Fibroblast of peridontal ligament (primary cell): Measurements from ENCODE around the gene SCN8A.

Experiments
- DNase-seq: peaks from one replicate; pipeline ENCODE4 v3.0.0-alpha.2; 2010; ENCODE audit errors: extremely low read depth

SCN8A gene

DNA sequence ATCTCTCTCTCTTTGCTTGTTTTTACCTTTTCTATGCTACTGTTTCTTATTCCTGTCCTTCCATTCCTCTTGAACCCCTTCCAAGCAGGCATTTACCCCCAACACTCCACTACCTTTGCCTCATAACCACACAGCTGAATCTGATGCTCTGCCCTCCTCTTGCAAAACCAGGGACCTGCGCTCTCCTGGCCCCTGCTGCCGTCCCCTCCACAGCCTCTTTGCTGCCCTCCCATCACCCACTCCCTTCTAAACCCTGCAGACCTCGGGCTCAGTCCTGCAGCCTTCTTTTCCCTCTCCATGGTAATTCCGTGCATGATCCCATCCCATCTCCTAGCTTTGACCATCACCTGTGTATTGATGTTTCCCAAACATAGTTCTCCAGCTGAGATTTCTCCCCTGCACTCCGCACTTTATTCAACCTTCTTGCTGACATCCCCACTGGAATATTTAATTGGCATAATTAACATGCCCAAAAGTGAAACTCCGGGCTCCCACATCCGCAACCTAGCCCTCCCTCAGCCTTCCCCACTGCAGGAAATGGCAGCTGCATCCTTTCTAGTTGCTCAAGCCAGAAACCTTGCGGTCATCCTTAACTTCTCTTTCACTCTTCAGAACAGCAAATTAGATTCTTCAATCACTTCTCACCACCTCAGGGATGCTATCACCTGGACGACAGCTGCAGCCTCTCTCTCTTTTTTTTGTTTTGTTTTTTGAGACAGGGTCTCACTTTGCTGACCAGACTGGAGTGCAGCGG is 241.5 kb downstream of the SCN8A start:
- DNase-seq: no peak

DNA sequence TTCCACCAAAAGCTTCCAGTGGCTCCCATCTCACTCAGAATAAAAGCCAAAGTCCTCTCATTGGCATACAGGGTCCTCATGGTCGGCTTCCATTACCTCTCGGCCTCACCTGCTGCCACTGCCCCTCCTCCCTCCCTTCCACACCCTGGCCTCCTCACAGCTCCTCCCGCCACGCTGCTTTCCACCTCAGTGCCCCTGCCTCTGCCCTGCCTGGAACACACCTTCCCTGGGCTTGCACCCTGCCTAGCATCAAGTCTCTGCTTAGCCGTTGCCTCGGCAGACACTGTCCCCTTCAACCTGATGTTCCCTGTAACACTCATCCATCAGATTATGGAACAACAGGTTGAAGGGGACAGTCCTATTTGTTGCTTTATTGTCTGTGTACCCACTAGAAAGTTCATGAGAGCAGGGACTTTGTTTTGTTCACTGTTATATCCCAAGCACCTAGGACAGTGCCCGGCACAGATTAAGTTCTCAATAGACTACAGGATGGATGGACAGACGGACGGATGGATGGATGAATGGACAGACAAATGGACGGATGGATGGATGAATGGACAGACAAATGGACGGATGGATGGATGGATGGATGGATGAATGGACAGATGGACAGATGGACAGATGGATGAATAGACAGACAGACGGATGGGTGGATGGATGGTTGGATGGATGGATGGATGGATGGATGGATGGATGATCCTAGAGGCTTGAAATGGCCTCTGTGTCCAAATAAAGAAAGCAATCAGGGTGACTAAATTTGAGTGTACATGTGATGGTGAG is 242.6 kb downstream of the SCN8A start:
- no peak for DNase-seq

GRCh38 chr12:51834411-51834810 is 243.4 kb downstream of the SCN8A start:
- no peak for DNase-seq

- no peak for DNase-seq
These were observed 245.2 kb downstream of the SCN8A start for GRCh38 chr12:51836041-51836826.

GRCh38 chr12:51836827-51837173 is 245.8 kb downstream of the SCN8A start:
- DNase-seq: no peak

DNA sequence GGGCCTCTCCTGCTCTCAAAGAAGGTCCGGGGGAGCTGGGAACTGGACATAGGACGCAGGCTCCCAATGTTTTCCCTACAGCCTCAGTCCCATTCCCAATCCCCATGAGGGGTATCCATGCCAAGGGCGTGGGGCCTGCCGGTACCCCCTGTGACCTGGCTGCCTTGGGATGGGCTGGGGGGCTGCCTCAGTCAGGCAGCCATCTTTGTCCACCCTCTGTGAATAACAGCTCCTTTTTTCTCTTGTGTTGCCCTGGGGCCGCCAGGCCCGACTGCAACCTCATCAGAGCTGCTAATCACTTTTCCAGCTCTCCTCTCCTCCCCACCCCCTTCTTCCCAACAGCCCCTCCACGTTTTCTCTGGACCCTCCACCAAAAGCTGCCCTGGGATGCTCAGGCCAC is 246.3 kb downstream of the SCN8A start:
- DNase-seq: no peak

GRCh38 chr12:51838036-51838435 is 247.0 kb downstream of the SCN8A start:
- DNase-seq: no peak

DNA sequence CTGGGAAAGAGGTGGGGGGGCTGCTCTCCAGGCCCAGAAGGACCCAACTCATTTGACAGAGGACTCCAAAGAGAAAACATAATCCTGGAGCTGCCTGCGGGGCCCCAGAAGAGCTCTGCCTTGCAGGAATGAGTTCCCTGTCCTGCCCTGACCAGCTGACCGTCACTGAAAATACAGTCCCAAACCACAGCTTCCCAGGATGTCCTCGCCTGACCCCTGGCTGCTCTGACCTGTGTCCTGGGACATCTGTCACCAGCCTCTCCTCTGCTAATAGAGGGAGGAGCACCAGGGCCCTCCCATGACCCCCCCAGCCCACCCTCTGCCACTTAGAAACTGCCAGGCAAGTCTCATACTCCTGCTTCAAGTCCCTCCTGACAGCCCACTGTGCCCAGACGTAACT is 247.7 kb downstream of the SCN8A start:
- DNase-seq: no peak

GRCh38 chr12:51839310-51839947 is 248.4 kb downstream of the SCN8A start:
- DNase-seq: no peak

GRCh38 chr12:51840966-51841365 is 249.9 kb downstream of the SCN8A start:
- no peak for DNase-seq

DNA sequence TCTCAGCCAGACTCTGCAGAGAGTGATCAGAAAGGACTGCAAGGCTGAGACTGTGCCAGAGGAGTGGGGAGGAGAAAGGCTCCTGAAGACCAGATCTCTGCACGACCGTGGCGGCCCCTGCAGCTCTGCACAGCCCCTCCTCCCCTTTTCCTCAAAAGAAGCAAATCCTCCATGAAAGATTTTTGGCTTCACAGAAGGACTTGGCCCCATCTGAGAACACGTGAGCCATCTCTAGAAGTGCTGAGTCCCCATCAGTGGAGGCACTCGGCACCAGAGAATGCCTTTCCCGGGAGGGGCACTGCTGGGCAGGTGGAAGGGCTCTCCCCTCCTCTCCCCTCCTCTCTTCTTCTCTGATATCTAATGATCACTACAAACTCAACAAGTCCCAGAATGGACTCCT is 250.7 kb downstream of the SCN8A start:
- DNase-seq: no peak

- no peak for DNase-seq
These were observed 253.8 kb downstream of the SCN8A start for GRCh38 chr12:51844854-51845253.

DNA sequence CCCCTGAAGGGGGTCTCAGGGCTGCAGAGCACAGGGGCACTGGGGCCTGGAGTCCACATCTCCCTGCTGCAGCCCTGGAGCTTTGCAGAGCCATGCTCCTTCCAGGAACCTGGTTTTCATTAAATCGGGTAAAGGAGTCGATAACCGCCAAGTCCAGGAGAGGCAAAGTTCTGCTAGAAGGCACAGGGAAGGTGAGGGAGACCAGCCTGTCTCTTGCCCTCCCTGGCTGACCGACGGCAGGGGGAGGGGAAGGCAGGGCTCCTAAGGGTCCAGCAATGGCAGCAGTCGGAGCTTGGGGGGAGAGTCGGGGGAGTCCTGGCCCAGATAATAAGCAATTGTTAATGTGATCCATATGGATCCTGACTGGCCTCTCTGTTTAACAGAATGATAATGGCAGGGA is 254.4 kb downstream of the SCN8A start:
- DNase-seq: no peak

GRCh38 chr12:51846271-51846691 is 255.2 kb downstream of the SCN8A start:
- DNase-seq: no peak

GRCh38 chr12:51846911-51847642 is 256.0 kb downstream of the SCN8A start:
- no peak for DNase-seq

- DNase-seq: no peak
These were observed 256.8 kb downstream of the SCN8A start for GRCh38 chr12:51847643-51848325.

- no peak for DNase-seq
These were observed 257.3 kb downstream of the SCN8A start, which contains the start of gene FIGNL2 for GRCh38 chr12:51848326-51848727. TSS of gene FIGNL2 (minus strand) at chr12:51848718. CDS start at chr12:51822413, 26,305 bp downstream.

GRCh38 chr12:51848841-51849735 is 258.1 kb downstream of the SCN8A start:
- no peak for DNase-seq

DNA sequence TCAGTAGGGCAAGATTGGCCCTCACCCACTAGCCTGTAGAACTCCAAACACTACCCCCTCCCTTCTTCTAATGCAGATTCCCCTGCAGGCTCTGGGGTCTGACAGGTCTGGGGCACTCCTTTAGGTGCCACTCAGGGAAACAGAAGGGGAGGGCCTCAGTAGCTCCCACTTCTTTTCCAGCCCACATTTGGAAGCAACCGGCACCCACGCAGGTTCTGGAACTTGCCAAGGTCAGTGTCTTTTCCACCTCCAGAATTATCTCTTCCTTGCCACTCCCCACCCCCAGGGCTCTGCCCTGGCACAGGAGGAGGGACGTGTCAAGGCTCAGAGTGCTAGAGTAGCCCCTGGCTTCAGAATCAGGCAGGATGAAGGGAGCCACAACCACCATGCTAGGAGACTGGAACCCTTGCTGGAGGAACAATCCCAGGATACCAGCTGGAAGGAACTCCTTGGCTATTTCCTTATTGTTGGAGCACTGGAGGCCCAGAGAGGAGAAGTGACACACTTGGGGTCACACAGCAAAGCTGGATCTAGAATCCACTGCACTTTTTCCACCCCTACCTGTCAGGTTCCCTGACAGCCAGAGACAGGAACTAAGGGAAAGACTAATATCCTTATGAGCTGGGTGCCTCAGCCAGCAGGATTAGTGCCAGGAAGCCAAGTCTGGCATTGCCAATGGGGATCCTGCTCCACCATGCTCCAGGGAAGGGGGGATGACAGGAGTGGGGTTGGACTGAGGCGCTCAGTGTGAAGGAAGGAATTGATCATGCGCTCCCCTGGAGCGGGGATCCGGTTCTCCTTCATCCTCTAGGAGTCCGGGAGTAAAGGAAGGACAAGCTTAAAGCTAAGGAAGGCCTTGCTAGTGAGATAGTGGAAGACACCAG is 259.3 kb downstream of the SCN8A start:
- no peak for DNase-seq
